ENCODE data around the gene METTL26. TPM values are rescaled to one million over a fixed set of nuclear protein-coding genes. Genes with fewer than 3 reads are reported as not detected.

METTL26 gene
- total RNA-seq (2022; extraction: Qiagen RNA extraction; ENCODE audit: low read depth), result 85.8 to 135 TPM (median 124 TPM) in 5 replicates

DNA sequence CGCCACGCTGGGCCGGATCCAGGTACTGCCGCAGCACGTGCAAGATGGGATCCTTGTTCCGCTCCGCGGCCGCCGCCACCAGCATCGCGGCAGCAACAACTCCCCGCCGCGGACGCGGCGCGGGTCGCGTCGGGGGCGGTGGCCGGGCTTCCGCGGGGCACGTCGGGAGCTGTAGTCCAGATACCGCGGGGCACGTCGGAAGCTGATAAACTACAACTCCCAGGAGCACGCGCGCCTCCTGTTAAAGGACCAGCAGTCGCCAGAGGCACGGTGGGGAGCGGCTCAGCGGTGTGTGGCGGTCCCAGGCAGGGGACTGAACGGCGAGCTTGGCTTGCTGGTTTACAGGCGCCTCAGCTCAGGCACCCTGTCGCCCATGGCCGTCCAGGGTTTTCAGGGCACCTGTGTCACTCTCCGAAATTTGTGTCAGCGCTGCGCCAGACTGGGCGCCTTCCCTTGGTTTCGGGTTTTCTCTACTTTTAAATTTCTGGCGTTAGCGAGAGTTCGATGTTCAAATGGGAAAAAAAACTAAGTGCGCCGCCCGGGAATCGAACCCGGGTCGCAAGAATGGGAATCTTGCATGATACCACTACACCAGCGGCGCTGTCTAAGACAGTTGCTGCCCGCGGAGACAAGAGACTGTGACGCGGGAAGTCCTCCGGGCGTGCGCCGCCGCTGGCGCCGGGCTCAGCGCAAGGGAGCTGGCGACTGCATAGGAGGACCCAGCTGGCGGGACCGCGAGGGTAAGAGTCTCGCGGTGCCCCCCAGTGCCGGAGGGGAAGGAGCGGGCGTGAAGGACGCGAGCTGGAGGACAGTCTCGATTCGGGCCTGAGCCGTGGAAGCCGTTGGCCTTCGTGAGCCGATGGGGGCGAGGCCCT, at the start of gene METTL26:
METTL26 (minus strand) TSS at position 100 of the 875 bp plus-strand sequence; CDS start at position 85, 15 bp downstream.

DNA sequence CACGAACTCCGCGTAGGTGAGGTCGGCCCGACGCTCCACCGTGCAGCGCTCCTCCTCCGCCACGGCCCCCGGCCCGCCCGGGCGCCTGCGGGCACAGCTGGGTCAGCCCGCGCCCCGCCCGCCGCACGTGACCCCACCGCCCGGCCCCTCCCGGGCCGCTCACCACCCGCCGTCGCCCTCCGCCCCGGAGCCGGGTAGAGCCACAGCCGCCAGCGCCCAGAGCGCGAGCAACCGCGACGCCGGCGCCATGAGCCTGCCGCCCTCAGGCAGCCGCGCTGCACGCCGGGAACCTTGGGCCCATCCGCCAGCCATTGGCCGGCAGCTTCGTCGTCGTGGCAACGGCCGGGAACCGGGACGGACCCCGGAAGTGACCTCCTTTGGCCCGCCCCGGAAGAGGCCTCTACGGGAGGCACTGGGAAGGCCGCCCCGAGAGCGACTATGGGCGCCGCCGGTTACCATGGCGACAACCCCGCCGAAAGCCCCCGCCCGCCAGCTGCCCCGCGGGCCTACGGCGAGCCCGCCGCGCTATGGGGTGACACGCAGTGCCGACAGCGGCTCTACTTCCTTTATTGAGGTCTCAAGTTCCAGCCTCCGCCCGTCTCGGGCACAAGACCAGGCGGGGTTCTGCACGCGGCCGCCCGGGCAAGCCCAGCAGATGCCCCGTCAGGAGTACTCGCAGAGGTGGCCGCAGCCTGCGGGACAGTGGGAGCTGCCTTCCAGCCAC, 48.1 kb upstream of the METTL26 start, which contains the start of gene JMJD8:
JMJD8 (minus strand) TSS at position 264 of the 724 bp plus-strand sequence; CDS start at position 249, 15 bp downstream.

DNA sequence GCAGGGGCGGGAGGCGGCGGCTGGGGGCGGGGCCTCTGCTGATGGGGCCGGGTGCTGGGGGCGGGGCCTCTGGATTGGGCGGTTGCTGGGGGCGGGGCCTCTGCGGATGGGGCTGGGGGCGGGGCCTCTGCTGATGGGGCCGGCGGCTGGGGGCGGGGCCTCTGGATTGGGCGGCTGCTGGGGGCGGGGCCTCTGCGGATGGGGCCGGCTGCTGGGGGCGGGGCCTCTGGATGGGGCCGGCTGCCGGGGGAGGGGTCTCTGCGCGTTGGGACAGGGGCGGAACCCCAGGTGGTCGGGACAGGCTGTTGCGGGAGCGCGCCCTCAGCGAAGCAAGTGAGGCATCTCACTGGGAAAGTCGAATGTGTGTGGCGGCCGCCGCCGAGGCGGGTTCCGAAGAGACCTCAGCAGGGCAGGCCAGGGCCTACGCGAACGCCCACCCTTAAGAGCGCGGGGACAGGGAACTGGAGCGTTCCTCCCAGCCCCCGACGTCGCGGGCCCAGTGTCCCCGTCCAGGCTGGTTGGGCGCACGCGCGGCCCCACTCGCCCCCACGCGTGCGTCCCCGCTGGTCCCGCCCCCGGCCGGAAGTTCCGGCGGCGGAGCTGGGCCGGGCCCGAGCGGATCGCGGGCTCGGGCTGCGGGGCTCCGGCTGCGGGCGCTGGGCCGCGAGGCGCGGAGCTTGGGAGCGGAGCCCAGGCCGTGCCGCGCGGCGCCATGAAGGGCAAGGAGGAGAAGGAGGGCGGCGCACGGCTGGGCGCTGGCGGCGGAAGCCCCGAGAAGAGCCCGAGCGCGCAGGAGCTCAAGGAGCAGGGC, 43.9 kb upstream of the METTL26 start, which contains the start of gene STUB1:
STUB1 (plus strand) TSS at position 597 of the 811 bp plus-strand sequence; CDS start at position 713, 116 bp downstream.

DNA sequence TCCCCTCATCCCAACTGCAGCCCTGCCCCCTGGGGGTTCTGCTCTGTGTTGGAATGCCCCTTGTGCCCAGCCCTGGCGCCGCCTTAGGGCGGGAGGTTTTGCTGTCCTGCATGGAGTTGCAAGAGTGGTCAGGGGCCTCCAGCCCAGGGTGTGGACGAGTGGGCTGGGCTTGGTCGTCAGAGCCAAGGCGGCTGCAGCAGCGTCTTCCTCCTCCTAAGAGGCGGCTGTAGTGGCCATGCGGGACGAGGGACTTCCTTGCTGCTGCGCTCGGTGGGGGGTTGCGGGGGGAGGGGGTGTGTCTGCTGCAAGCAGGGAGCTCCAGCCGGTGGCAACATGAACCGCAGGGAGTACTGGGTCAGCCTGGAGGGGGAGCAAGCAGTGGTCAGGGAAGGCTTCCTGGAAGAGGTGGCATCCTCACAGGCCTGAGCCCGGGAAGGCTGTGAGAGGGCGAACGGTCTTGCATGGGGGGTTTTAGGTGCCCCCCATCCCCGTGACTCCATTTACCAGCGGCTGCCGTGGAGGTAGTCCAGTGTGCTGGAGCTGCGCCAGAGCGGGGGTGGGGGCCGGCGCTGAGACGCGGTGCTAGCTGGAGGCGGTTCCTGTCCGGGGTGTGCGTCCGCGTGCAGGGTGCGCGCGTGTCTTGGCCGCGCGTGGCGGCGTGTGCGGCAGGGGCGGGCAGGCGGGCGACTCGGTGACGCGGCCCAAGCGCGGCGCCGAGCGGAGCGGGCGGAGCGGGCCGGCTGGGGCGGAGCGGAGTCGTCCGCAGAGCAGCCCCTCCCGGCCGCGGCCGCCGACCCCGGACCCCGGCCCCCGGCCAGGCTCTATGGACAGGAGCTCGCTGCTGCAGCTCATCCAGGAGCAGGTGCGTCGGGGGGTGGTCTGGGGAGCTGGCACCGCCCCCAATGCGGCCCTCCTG, 39.1 kb upstream of the METTL26 start, which contains the start of gene RHBDL1:
RHBDL1 (plus strand) TSS at position 704 of the 916 bp plus-strand sequence; CDS start at position 824, 120 bp downstream.

DNA sequence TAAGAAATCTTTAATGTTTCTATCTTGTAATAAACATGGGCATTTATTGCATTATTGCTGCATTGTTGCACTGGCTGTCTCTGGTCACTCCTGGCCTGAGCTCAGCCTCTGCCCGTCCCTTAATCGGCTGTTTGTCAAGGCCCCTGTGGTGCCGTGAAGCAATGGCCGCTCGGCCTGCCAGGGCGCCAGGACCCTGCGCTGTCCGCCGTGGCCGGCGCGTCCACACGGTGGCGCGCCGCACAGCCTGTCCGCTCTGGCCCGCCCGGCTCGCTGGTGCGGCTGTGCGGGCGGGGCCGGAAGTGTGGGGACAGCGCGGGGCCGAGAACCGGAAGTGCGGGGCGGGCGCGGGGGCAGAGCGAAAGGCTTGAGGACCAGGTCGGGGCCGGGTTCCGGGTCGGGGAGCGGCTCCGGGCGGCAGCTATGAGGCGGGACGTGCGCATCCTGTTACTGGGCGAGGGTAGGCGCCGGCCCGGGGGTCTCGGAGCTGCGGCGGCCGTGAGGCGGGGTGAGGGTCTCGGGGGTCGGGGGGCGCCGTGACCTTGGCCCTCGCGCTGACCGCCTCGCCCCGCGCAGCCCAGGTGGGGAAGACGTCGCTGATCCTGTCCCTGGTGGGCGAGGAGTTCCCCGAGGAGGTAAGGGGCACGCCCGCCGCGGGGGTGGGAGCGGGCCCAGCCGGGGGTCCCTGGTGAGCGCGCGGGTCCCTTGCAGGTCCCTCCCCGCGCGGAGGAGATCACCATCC, 31.8 kb upstream of the METTL26 start, which contains the start of gene RHOT2:
RHOT2 (plus strand) TSS at position 353 of the 739 bp plus-strand sequence; CDS start at position 421, 68 bp downstream.

DNA sequence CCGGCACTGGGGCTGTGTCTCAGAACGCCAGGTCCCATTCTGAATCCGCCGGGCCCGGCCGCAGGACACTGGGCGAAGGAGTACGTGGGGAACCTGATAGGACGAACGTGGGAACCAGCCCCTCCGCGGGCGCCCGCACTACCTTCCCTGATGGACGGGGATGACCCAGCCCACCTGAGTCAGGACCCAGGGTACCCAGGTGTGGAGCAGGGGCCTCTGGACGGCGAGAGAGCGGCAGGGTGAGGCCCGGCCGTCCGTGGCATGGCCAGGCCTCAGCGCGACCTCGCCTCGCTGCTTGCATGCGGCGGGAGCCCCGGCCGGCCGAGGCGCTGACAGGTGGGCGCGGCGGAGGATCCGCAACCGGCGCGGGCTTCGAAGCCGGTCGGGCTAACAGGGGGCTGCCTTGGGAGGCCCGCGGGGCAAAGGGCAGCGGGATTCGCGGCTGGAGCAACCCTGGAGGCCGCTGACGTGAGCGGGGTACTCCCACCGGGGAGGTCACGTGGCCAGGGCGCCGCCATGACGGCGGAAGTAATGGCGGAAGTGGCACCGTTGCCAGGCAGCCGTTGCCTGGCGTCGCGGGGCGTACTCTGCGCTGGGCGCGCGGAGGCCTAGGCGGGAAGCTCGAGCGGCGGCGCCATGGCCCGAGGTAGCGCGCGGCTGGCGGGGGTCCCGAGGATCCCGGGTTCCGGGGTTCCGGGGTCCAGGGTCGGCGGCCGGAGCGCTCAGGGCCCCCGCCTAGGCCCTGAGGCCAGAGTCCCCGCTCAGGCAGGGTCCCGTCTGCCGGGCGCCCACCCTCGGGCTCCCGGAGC, 12.9 kb upstream of the METTL26 start, which contains the start of gene WDR90:
WDR90 (plus strand) TSS at position 585 of the 809 bp plus-strand sequence; CDS start at position 637, 52 bp downstream.

DNA sequence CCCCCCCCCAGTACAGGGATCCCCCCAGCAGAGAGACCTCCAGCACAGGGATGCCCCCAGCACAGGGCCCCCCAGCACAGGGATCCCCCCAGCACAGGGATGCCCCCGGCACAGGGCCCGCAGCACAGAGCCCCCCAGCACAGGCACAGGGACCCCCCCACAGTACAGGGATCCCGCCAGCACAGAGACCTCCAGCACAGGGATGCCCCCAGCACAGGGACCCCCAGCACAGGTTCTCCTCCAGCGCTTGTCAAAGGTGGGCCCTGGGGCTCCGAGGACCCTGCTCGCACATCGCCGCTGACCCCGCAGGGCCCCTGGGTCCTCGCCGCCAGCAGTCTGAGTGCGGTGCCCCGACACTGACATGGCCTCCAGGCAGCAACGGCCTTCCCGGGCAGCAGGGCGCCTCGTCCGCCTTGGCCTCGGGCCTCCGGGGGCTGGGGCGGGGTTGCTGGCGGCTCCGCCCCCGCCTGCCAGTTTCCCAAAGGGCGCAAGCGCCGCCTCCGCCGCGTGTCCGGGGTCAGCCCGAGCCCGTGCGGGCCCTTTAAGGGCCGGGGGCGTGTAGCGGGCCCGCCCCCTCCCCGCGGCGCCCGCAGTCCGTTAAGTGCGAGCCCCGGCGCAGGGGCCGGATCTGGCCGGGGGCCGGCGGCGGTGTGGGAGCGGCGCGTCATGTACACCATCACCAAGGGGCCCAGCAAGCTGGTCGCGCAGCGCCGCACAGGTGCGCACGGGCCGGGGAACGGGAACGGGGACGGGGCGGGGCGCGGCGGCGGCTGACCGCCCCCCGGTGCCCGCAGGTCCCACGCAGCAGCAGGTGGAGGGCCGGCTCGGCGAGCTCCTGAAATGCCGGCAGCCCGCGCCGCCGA, 5.5 kb upstream of the METTL26 start, which contains the start of gene MCRIP2:
MCRIP2 (plus strand) TSS at position 503 of the 863 bp plus-strand sequence; CDS start at position 667, 164 bp downstream.

DNA sequence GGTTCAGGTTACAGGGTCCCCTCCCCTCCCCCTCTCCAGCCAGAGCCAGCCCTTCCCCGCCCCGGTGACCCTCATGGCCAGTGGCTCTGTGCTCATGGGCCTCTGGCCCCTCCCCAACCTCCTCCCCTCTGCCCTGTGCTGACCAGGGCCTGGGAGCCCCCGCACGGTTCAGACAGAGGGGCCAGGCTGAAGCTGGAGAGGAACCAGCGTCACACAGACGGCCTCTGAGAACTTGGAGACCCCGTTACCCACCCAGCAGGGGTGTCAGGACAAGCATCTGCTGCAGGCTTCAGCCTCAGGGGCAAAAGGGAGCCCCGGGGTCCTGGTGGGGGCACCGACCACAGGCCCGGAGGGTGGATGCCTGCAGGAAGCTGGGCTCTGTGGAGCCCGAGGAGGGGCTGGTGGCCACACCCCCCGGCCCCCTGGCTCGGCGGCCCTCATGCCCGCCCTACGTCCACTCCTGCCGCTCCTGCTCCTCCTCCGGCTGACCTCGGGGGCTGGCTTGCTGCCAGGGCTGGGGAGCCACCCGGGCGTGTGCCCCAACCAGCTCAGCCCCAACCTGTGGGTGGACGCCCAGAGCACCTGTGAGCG, 5.2 kb downstream of the METTL26 start, which contains the start of gene WFIKKN1:
WFIKKN1 (plus strand) TSS at position 171 of the 591 bp plus-strand sequence; CDS start at position 440, 269 bp downstream.

DNA sequence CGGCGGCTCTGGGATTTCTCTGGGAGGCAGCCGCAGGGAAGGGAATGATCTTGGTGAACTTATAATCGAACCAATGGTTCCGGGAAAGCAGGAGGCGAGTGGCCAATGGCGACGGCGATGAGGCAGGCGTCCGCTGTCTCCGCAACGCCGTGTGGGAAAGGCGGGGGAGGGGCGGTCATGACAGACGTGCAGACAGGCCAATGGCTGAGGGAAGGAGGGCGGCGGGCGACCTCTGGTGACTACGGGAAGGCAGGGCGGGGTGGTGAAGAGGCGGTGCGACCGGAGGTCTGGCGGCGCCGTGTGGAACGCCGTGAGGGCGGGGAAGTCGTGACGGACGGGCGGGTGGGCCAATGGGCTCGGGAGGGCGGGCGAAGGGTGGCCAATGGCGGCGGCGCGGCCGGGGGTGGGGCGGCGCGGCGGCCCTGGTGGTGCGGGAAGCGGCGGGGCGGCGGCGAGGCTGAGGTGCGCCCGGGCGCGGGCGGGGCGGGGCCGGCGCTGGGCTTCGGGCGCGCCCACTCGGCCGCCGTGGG, 46.4 kb downstream of the METTL26 start, which contains the start of gene RAB40C:
RAB40C (plus strand) TSS at position 409 of the 530 bp plus-strand sequence. CDS start 226 bp downstream, outside the sequence.

Other genes with a start within 250 kb of the METTL26 start
- gene NME4, start 239.1 kb downstream of the METTL26 start, total RNA-seq (2022; extraction: Qiagen RNA extraction; ENCODE audit: low read depth), result 293 to 451 TPM (median 381 TPM) in 5 replicates
- gene DECR2, start 234.4 kb downstream of the METTL26 start, total RNA-seq (2022; extraction: Qiagen RNA extraction; ENCODE audit: low read depth), result 23.0 to 28.9 TPM (median 24.7 TPM) in 5 replicates
- gene RAB11FIP3, start 210.7 kb downstream of the METTL26 start, total RNA-seq (2022; extraction: Qiagen RNA extraction; ENCODE audit: low read depth), result 20.0 to 23.1 TPM (median 21.7 TPM) in 5 replicates
- gene CAPN15, start 108.6 kb downstream of the METTL26 start, total RNA-seq (2022; extraction: Qiagen RNA extraction; ENCODE audit: low read depth), result 53.0 to 84.9 TPM (median 71.0 TPM) in 5 replicates
- 0.05 to 0.17 TPM (median 0.09 TPM) in 5 replicates for gene PRR35, start 75.9 kb downstream of the METTL26 start, total RNA-seq (2022; extraction: Qiagen RNA extraction; ENCODE audit: low read depth)
- 0.15 to 0.30 TPM (median 0.21 TPM) in 5 replicates for gene NHLRC4, start 69.3 kb downstream of the METTL26 start, total RNA-seq (2022; extraction: Qiagen RNA extraction; ENCODE audit: low read depth)
- gene PIGQ, start 66.3 kb downstream of the METTL26 start, total RNA-seq (2022; extraction: Qiagen RNA extraction; ENCODE audit: low read depth), result 30.3 to 41.5 TPM (median 38.5 TPM) in 5 replicates
- gene RAB40C, start 46.2 kb downstream of the METTL26 start, total RNA-seq (2022; extraction: Qiagen RNA extraction; ENCODE audit: low read depth), result 12.6 to 20.4 TPM (median 17.2 TPM) in 5 replicates
- 0.13 to 0.23 TPM (median 0.16 TPM) in 5 replicates for gene WFIKKN1, start 5.3 kb downstream of the METTL26 start, total RNA-seq (2022; extraction: Qiagen RNA extraction; ENCODE audit: low read depth)
- 25.3 to 44.8 TPM (median 38.3 TPM) in 5 replicates for gene MCRIP2, start 5.5 kb upstream of the METTL26 start, total RNA-seq (2022; extraction: Qiagen RNA extraction; ENCODE audit: low read depth)
- 17.8 to 36.9 TPM (median 28.9 TPM) in 5 replicates for gene WDR90, start 13.1 kb upstream of the METTL26 start, total RNA-seq (2022; extraction: Qiagen RNA extraction; ENCODE audit: low read depth)
- 64.2 to 95.4 TPM (median 87.5 TPM) in 5 replicates for gene RHOT2, start 31.8 kb upstream of the METTL26 start, total RNA-seq (2022; extraction: Qiagen RNA extraction; ENCODE audit: low read depth)
- 0.75 to 1.6 TPM (median 1.4 TPM) in 5 replicates for gene RHBDL1, start 39.4 kb upstream of the METTL26 start, total RNA-seq (2022; extraction: Qiagen RNA extraction; ENCODE audit: low read depth)
- gene STUB1, start 44.1 kb upstream of the METTL26 start, total RNA-seq (2022; extraction: Qiagen RNA extraction; ENCODE audit: low read depth), result 91.8 to 121 TPM (median 114 TPM) in 5 replicates
- gene JMJD8, start 48.0 kb upstream of the METTL26 start, total RNA-seq (2022; extraction: Qiagen RNA extraction; ENCODE audit: low read depth), result 67.9 to 83.7 TPM (median 77.0 TPM) in 5 replicates
- gene WDR24, start 54.1 kb upstream of the METTL26 start, total RNA-seq (2022; extraction: Qiagen RNA extraction; ENCODE audit: low read depth), result 4.7 to 6.4 TPM (median 6.0 TPM) in 5 replicates
- 1.5 to 2.9 TPM (median 2.5 TPM) in 5 replicates for gene FBXL16, start 69.5 kb upstream of the METTL26 start, total RNA-seq (2022; extraction: Qiagen RNA extraction; ENCODE audit: low read depth)
- 79.7 to 194 TPM (median 166 TPM) in 5 replicates for gene METRN, start 78.8 kb upstream of the METTL26 start, total RNA-seq (2022; extraction: Qiagen RNA extraction; ENCODE audit: low read depth)
- 26.6 to 61.4 TPM (median 50.6 TPM) in 5 replicates for gene ANTKMT, start 84.8 kb upstream of the METTL26 start, total RNA-seq (2022; extraction: Qiagen RNA extraction; ENCODE audit: low read depth)
- 3.6 to 6.4 TPM (median 5.5 TPM) in 5 replicates for gene CCDC78, start 90.1 kb upstream of the METTL26 start, total RNA-seq (2022; extraction: Qiagen RNA extraction; ENCODE audit: low read depth)
- 15.6 to 20.5 TPM (median 17.4 TPM) in 5 replicates for gene HAGHL, start 90.8 kb upstream of the METTL26 start, total RNA-seq (2022; extraction: Qiagen RNA extraction; ENCODE audit: low read depth)
- 18.9 to 25.8 TPM (median 23.7 TPM) in 5 replicates for gene CIAO3, start 104.7 kb upstream of the METTL26 start, total RNA-seq (2022; extraction: Qiagen RNA extraction; ENCODE audit: low read depth)
- gene MSLN, start 124.4 kb upstream of the METTL26 start, total RNA-seq (2022; extraction: Qiagen RNA extraction; ENCODE audit: low read depth), result 2.1 to 2.5 TPM (median 2.2 TPM) in 5 replicates
- gene RPUSD1, start 152.1 kb upstream of the METTL26 start, total RNA-seq (2022; extraction: Qiagen RNA extraction; ENCODE audit: low read depth), result 34.1 to 56.4 TPM (median 47.4 TPM) in 5 replicates
- 13.3 to 26.7 TPM (median 24.8 TPM) in 5 replicates for gene CHTF18, start 152.3 kb upstream of the METTL26 start, total RNA-seq (2022; extraction: Qiagen RNA extraction; ENCODE audit: low read depth)
- gene GNG13, start 164.4 kb upstream of the METTL26 start, total RNA-seq (2022; extraction: Qiagen RNA extraction; ENCODE audit: low read depth), result not detected in 5 replicates